ENCODE results near the gene DGKZ.

DGKZ gene

GRCh38 chr11:46322759-46323158 lies 24.5 kb upstream of the DGKZ start:
- Histone ChIP-seq H3K27ac (replicated peaks) (no peak overlapping the region), H3K27me3 (ENCODE audit: insufficient read depth, poor library complexity, severe bottlenecking) (no peaks in the 10 kb centered on the region), H3K4me3 (replicated peaks; ENCODE audit: insufficient read depth, low read length) (no peak overlapping the region)
- DNase-seq (ENCODE audit: low read depth in 1 of 2, low spot score in 1 of 2), result no peak
- TF ChIP-seq CTCF (IDR thresholded peaks at IDR 0.05; ENCODE audit: insufficient read depth, low read length) (no peak), POLR2AphosphoS5 (IDR thresholded peaks at IDR 0.05; ENCODE audit: low read depth) (no peak)

GRCh38 chr11:46326813-46327416 lies 20.3 kb upstream of the DGKZ start:
- no peak for DNase-seq (ENCODE audit: low read depth in 1 of 2, low spot score in 1 of 2)
- Histone ChIP-seq H3K4me3 (replicated peaks; ENCODE audit: insufficient read depth, low read length) (no peak overlapping the region), H3K27me3 (ENCODE audit: insufficient read depth, poor library complexity, severe bottlenecking) (no peaks in the 10 kb centered on the region), H3K27ac (replicated peaks) (no peak overlapping the region)
- TF ChIP-seq GABPA (IDR thresholded peaks at IDR 0.05; ENCODE audit: low read depth) (no peak), SPI1 (IDR thresholded peaks at IDR 0.05; ENCODE audit: borderline replicate concordance, low read depth) (no peak), CTCF (IDR thresholded peaks at IDR 0.05; ENCODE audit: insufficient read depth, low read length) (no peak), POLR2AphosphoS5 (IDR thresholded peaks at IDR 0.05; ENCODE audit: low read depth) (no peak), REST (IDR thresholded peaks at IDR 0.05; ENCODE audit: insufficient replicate concordance, low read depth) (no peak)

- Histone ChIP-seq H3K27ac (replicated peaks) (no peak overlapping the region), H3K4me3 (replicated peaks; ENCODE audit: insufficient read depth, low read length) (no peak overlapping the region), H3K27me3 (ENCODE audit: insufficient read depth, poor library complexity, severe bottlenecking) (no peaks in the 10 kb centered on the region)
- TF ChIP-seq SPI1 (IDR thresholded peaks at IDR 0.05; ENCODE audit: borderline replicate concordance, low read depth) (no peak), CTCF (IDR thresholded peaks at IDR 0.05; ENCODE audit: insufficient read depth, low read length) (no peak), REST (IDR thresholded peaks at IDR 0.05; ENCODE audit: insufficient replicate concordance, low read depth) (no peak), GABPA (IDR thresholded peaks at IDR 0.05; ENCODE audit: low read depth) (no peak), POLR2AphosphoS5 (IDR thresholded peaks at IDR 0.05; ENCODE audit: low read depth) (no peak)
- DNase-seq (ENCODE audit: low read depth in 1 of 2, low spot score in 1 of 2), result no peak
Observed at GRCh38 chr11:46327829-46328228, 19.4 kb upstream of the DGKZ start.

- H3K27me3 ChIP-seq (ENCODE audit: insufficient read depth, poor library complexity, severe bottlenecking), result no peaks in the 10 kb centered on the region
- no peak overlapping the region for H3K27ac ChIP-seq (replicated peaks)
- DNase-seq (ENCODE audit: low read depth in 1 of 2, low spot score in 1 of 2), result no peak
- TF ChIP-seq CTCF (IDR thresholded peaks at IDR 0.05; ENCODE audit: insufficient read depth, low read length) (no peak), POLR2AphosphoS5 (IDR thresholded peaks at IDR 0.05; ENCODE audit: low read depth) (no peak), REST (IDR thresholded peaks at IDR 0.05; ENCODE audit: insufficient replicate concordance, low read depth) (no peak), GABPA (IDR thresholded peaks at IDR 0.05; ENCODE audit: low read depth) (no peak), SPI1 (IDR thresholded peaks at IDR 0.05; ENCODE audit: borderline replicate concordance, low read depth) (no peak)
- no peak overlapping the region for H3K4me3 ChIP-seq (replicated peaks; ENCODE audit: insufficient read depth, low read length)
Observed at GRCh38 chr11:46330154-46330553, 17.1 kb upstream of the DGKZ start.

Measured in HL-60 (cell line).